ENCODE results near the gene SNX6.
A peak's percentile ranks its signal among the peaks of the same experiment; 100 is the strongest.
"Not testable (repeated sequence)": the region's sequence is repeated elsewhere in the genome, so short reads cannot be mapped to it uniquely, and the experiment has no call there.

SNX6 gene
- 75.8 to 114 reads per million in 2 donors for total RNA-seq

- DNase-seq = peak; percentile 71 to 87 (median 76)
Measured at GRCh38 chr14:34629657-34630529, at the start of gene SNX6. Gene SNX6, minus strand, starts transcription at chr14:34630148. Its CDS starts 32 bp downstream, at chr14:34630116.

GRCh38 chr14:34678735-34679134 is 48.8 kb upstream of the SNX6 start:
- no peak for DNase-seq

- no peak for DNase-seq
Measured at GRCh38 chr14:34678306-34678705, 48.4 kb upstream of the SNX6 start.

- DNase-seq = no peak
Measured at GRCh38 chr14:34676516-34677211, 46.7 kb upstream of the SNX6 start.

- DNase-seq = no peak
Measured at GRCh38 chr14:34673702-34674101, 43.8 kb upstream of the SNX6 start.

GRCh38 chr14:34671716-34672115 is 41.8 kb upstream of the SNX6 start:
- DNase-seq = no peak

GRCh38 chr14:34668111-34668510 is 38.2 kb upstream of the SNX6 start:
- no peak for DNase-seq

- no peak for DNase-seq
Measured at GRCh38 chr14:34667007-34667406, 37.1 kb upstream of the SNX6 start.

- peak in 1 of 5 experiments; percentile 91 for DNase-seq
Measured at GRCh38 chr14:34665785-34666435, 36.0 kb upstream of the SNX6 start.

- DNase-seq = no peak
Measured at GRCh38 chr14:34662561-34663088, 32.7 kb upstream of the SNX6 start.

- no peak for DNase-seq
Measured at GRCh38 chr14:34660796-34661195, 30.8 kb upstream of the SNX6 start.

GRCh38 chr14:34655959-34656358 is 26.0 kb upstream of the SNX6 start:
- no peak for DNase-seq

- not testable (repeated sequence) for DNase-seq
Measured at GRCh38 chr14:34653073-34653472, 23.1 kb upstream of the SNX6 start.

GRCh38 chr14:34652348-34652747 is 22.4 kb upstream of the SNX6 start:
- not testable (repeated sequence) for DNase-seq

GRCh38 chr14:34650786-34651584 is 21.0 kb upstream of the SNX6 start:
- DNase-seq = no peak

GRCh38 chr14:34650006-34650405 is 20.1 kb upstream of the SNX6 start:
- not testable (repeated sequence) for DNase-seq

GRCh38 chr14:34649344-34649743 is 19.4 kb upstream of the SNX6 start:
- DNase-seq = no peak

GRCh38 chr14:34646570-34647255 is 16.8 kb upstream of the SNX6 start:
- DNase-seq = no peak

- no peak for DNase-seq
Measured at GRCh38 chr14:34643361-34643760, 13.4 kb upstream of the SNX6 start.

GRCh38 chr14:34642595-34642994 is 12.6 kb upstream of the SNX6 start:
- no peak for DNase-seq

- DNase-seq = no peak
Measured at GRCh38 chr14:34640826-34641225, 10.9 kb upstream of the SNX6 start.

- not testable (repeated sequence) for DNase-seq
Measured at GRCh38 chr14:34634360-34634771, 4.4 kb upstream of the SNX6 start.
